IMR-90 (cell line): ENCODE measurements around the gene SLC37A4.

Experiments used
- BHLHE40 ChIP-seq: fragments of 150-350 bp; IDR thresholded peaks from 2 replicates; pipeline ENCODE4 v1.6.1; 2016; ENCODE audit warnings: mild to moderate bottlenecking, low read depth, low read length
- CEBPB ChIP-seq: IDR thresholded peaks from 2 replicates; pipeline ENCODE4 v1.6.1; 2012; ENCODE audit warnings: low read depth, low read length, improper control_type of control experiment
- CTCF ChIP-seq: conservative IDR thresholded peaks from 2 replicates; pipeline ENCODE4 v1.5.1; 2012; ENCODE audit warnings: mild to moderate bottlenecking, low read depth, low read length, improper control_type of control experiment
- POLR2A ChIP-seq: IDR thresholded peaks from 2 replicates; pipeline ENCODE4 v1.6.1; 2012; ENCODE audit warnings: mild to moderate bottlenecking, low read depth, low read length
- RFX5 ChIP-seq: IDR thresholded peaks from 2 replicates; pipeline ENCODE4 v1.8.0; 2012; ENCODE audit warnings: low read depth, mild to moderate bottlenecking, low read length, moderate library complexity
- SMC3 ChIP-seq: fragments of 150-350 bp; IDR thresholded peaks from 2 replicates; pipeline ENCODE4 v1.6.1; 2016; ENCODE audit warnings: low read depth, mild to moderate bottlenecking, antibody characterized with exemption, low read length, moderate library complexity
- USF2 ChIP-seq: fragments of 150-350 bp; IDR thresholded peaks from 2 replicates; pipeline ENCODE4 v1.6.1; 2017; ENCODE audit warnings: mild to moderate bottlenecking, antibody characterized with exemption, low read length, low read depth

DNA sequence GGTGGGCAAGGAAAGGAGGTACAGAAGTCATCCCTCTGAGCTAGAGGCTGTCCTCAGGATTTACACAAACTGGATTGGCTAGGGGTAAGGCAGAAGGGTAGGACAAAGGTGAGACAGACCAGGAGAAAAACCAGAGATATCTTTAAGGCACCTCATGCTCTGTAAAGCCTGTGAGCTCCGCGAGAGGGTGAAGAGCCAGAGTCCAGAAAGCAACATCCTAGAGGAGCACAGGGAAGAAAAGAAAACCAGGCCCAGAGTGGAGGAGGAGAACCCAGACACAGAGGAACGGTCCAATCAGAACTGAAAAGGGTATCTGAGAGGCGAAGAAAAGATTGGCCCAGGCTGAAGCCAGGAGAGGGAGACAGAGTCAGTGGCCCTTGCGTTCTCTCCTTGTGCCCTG is 5.1 kb downstream of the SLC37A4 start:
- TF ChIP-seq CTCF (no peak), RFX5 (no peak), USF2 (no peak), CEBPB (no peak), SMC3 (no peak), BHLHE40 (no peak), POLR2A (no peak)
